ENCODE measurements around the gene MOCS1.

MOCS1 gene

GRCh38 chr6:39956936-39957335 is 22.7 kb upstream of the MOCS1 start:
- H3K36me3 Mint-ChIP-seq, result no peaks in the 10 kb centered on the region
- H3K4me1 Mint-ChIP-seq, result no peaks in the 10 kb centered on the region
- H3K27ac Mint-ChIP-seq, result no peak overlapping the region
- H3K4me3 Mint-ChIP-seq, result no peak overlapping the region
- H3K27me3 Mint-ChIP-seq, result peaks cover 5% of the 10 kb centered on the region
- no peaks in the 10 kb centered on the region for H3K9me3 Mint-ChIP-seq

GRCh38 chr6:39953076-39953618 is 18.9 kb upstream of the MOCS1 start:
- Mint-ChIP-seq H3K36me3 (no peaks in the 10 kb centered on the region), H3K9me3 (no peaks in the 10 kb centered on the region), H3K4me1 (no peaks in the 10 kb centered on the region), H3K27ac (no peak overlapping the region), H3K27me3 (peaks cover 4% of the 10 kb centered on the region), H3K4me3 (no peak overlapping the region)

- no peak overlapping the region for H3K4me3 Mint-ChIP-seq
- peaks cover 4% of the 10 kb centered on the region for H3K27me3 Mint-ChIP-seq
- H3K36me3 Mint-ChIP-seq, result no peaks in the 10 kb centered on the region
- no peaks in the 10 kb centered on the region for H3K4me1 Mint-ChIP-seq
- H3K27ac Mint-ChIP-seq, result no peak overlapping the region
- no peaks in the 10 kb centered on the region for H3K9me3 Mint-ChIP-seq
Observed at GRCh38 chr6:39952167-39952566, 17.9 kb upstream of the MOCS1 start.

- Mint-ChIP-seq H3K27me3 (peaks cover 4% of the 10 kb centered on the region), H3K4me1 (no peaks in the 10 kb centered on the region), H3K27ac (no peak overlapping the region), H3K4me3 (no peak overlapping the region), H3K36me3 (no peaks in the 10 kb centered on the region), H3K9me3 (no peaks in the 10 kb centered on the region)
Observed at GRCh38 chr6:39951716-39952115, 17.5 kb upstream of the MOCS1 start.

GRCh38 chr6:39951191-39951590 is 16.9 kb upstream of the MOCS1 start:
- Mint-ChIP-seq H3K36me3 (no peaks in the 10 kb centered on the region), H3K4me3 (no peak overlapping the region), H3K27ac (no peak overlapping the region)

GRCh38 chr6:39950125-39950720 is 16.0 kb upstream of the MOCS1 start:
- Mint-ChIP-seq H3K4me3 (no peak overlapping the region), H3K9me3 (no peaks in the 10 kb centered on the region), H3K36me3 (no peaks in the 10 kb centered on the region), H3K4me1 (no peaks in the 10 kb centered on the region), H3K27me3 (peaks cover 4% of the 10 kb centered on the region), H3K27ac (no peak overlapping the region)

More at GRCh38 chr6:39951191-39951590, 16.9 kb upstream of the MOCS1 start:
- Mint-ChIP-seq H3K9me3 (no peaks in the 10 kb centered on the region), H3K4me1 (no peaks in the 10 kb centered on the region), H3K27me3 (peaks cover 6% of the 10 kb centered on the region)

GRCh38 chr6:39948199-39948791 is 14.0 kb upstream of the MOCS1 start:
- peaks cover 6% of the 10 kb centered on the region for H3K27me3 Mint-ChIP-seq
- no peaks in the 10 kb centered on the region for H3K36me3 Mint-ChIP-seq
- no peak overlapping the region for H3K4me3 Mint-ChIP-seq
- no peaks in the 10 kb centered on the region for H3K4me1 Mint-ChIP-seq
- H3K9me3 Mint-ChIP-seq, result no peaks in the 10 kb centered on the region
- no peak overlapping the region for H3K27ac Mint-ChIP-seq

- Mint-ChIP-seq H3K36me3 (no peaks in the 10 kb centered on the region), H3K27ac (no peak overlapping the region), H3K27me3 (peaks cover 7% of the 10 kb centered on the region), H3K4me1 (no peaks in the 10 kb centered on the region), H3K4me3 (no peak overlapping the region), H3K9me3 (no peaks in the 10 kb centered on the region)
Observed at GRCh38 chr6:39947611-39948068, 13.4 kb upstream of the MOCS1 start.

- H3K27ac Mint-ChIP-seq, result no peak overlapping the region
- no peaks in the 10 kb centered on the region for H3K9me3 Mint-ChIP-seq
- H3K27me3 Mint-ChIP-seq, result peaks cover 7% of the 10 kb centered on the region
- H3K4me1 Mint-ChIP-seq, result no peaks in the 10 kb centered on the region
- H3K4me3 Mint-ChIP-seq, result no peak overlapping the region
- H3K36me3 Mint-ChIP-seq, result no peaks in the 10 kb centered on the region
Observed at GRCh38 chr6:39945626-39946025, 11.4 kb upstream of the MOCS1 start.

GRCh38 chr6:39942903-39943580 is 8.8 kb upstream of the MOCS1 start:
- Mint-ChIP-seq H3K4me1 (no peaks in the 10 kb centered on the region), H3K36me3 (no peaks in the 10 kb centered on the region), H3K4me3 (no peak overlapping the region), H3K9me3 (no peaks in the 10 kb centered on the region), H3K27me3 (peaks cover 5% of the 10 kb centered on the region), H3K27ac (no peak overlapping the region)

- Mint-ChIP-seq H3K27me3 (peaks cover 5% of the 10 kb centered on the region), H3K4me1 (no peaks in the 10 kb centered on the region), H3K9me3 (no peaks in the 10 kb centered on the region), H3K4me3 (no peak overlapping the region), H3K27ac (no peak overlapping the region), H3K36me3 (no peaks in the 10 kb centered on the region)
Observed at GRCh38 chr6:39941820-39942219, 7.6 kb upstream of the MOCS1 start.

- no peaks in the 10 kb centered on the region for H3K4me1 Mint-ChIP-seq
- peaks cover 3% of the 10 kb centered on the region for H3K27me3 Mint-ChIP-seq
- no peak overlapping the region for H3K4me3 Mint-ChIP-seq
- H3K9me3 Mint-ChIP-seq, result no peaks in the 10 kb centered on the region
- H3K27ac Mint-ChIP-seq, result no peak overlapping the region
- no peaks in the 10 kb centered on the region for H3K36me3 Mint-ChIP-seq
Observed at GRCh38 chr6:39941138-39941537, 6.9 kb upstream of the MOCS1 start.

GRCh38 chr6:39938773-39939654 is 4.8 kb upstream of the MOCS1 start:
- Mint-ChIP-seq H3K4me1 (peaks cover 14% of the 10 kb centered on the region), H3K36me3 (no peaks in the 10 kb centered on the region), H3K4me3 (no peak overlapping the region), H3K9me3 (no peaks in the 10 kb centered on the region), H3K27ac (no peak overlapping the region), H3K27me3 (peaks cover 4% of the 10 kb centered on the region)

- no peak overlapping the region for H3K4me3 Mint-ChIP-seq
Observed at GRCh38 chr6:39937686-39938333, 3.5 kb upstream of the MOCS1 start.

GRCh38 chr6:39936857-39937256 is 2.6 kb upstream of the MOCS1 start:
- Mint-ChIP-seq H3K27me3 (peaks cover 2% of the 10 kb centered on the region), H3K27ac (no peak overlapping the region), H3K36me3 (no peaks in the 10 kb centered on the region), H3K9me3 (no peaks in the 10 kb centered on the region), H3K4me1 (peaks cover 35% of the 10 kb centered on the region), H3K4me3 (no peak overlapping the region)

More at GRCh38 chr6:39937686-39938333, 3.5 kb upstream of the MOCS1 start:
- no peaks in the 10 kb centered on the region for H3K9me3 Mint-ChIP-seq
- peaks cover 2% of the 10 kb centered on the region for H3K27me3 Mint-ChIP-seq
- no peaks in the 10 kb centered on the region for H3K36me3 Mint-ChIP-seq
- no peak overlapping the region for H3K27ac Mint-ChIP-seq
- H3K4me1 Mint-ChIP-seq, result peaks cover 25% of the 10 kb centered on the region
